Measurements from ENCODE around the gene PROK1. TPM values are rescaled to one million over a fixed set of nuclear protein-coding genes. Genes with fewer than 3 reads are reported as not detected.

PROK1 gene
- polyA plus RNA-seq, 2 of the 4 experiments (the other 2 are of a cell fraction), result not detected

GRCh38 chr1:110426854-110427253 lies 24.1 kb upstream of the PROK1 start:
- H3K4me1 ChIP-seq, result no peaks in the 10 kb centered on the region
- 45% methylated on average over 4 of the region's 4 CpGs for WGBS (ENCODE audit: missing lambda C conversion rate)
- no peak overlapping the region for H3K4me2 ChIP-seq
- H3K4me3 ChIP-seq, result no peak overlapping the region
- no peaks in the 10 kb centered on the region for H3K9me3 ChIP-seq
- ChIA-PET POLR2A (no interaction called here), CTCF (interaction anchor here (2.1 kb wide), 1 partner anchor 14 kb away, joined by 11 read pairs; no protein-coding TSS in a partner anchor)
- no peak overlapping the region for H3K27ac ChIP-seq
- no peak for FAIRE-seq
- no peak for TF ChIP-seq JUNB (IDR thresholded peaks at IDR 0.05)
- no peak for TF ChIP-seq REST (IDR thresholded peaks at IDR 0.05)
- TF ChIP-seq BHLHE40 (IDR thresholded peaks at IDR 0.05; ENCODE audit: low read depth, low read length), result no peak
- TF ChIP-seq ESRRA (IDR thresholded peaks at IDR 0.05; ENCODE audit: borderline replicate concordance, low read length), result no peak
- no peak for TF ChIP-seq HEYL (CRISPR knock-in tag; IDR thresholded peaks at IDR 0.05)
- TF ChIP-seq ZC3H11A (IDR thresholded peaks at IDR 0.05), result no peak
- TF ChIP-seq EP300 (IDR thresholded peaks at IDR 0.05), result no peak
- no peak for TF ChIP-seq CHD4 (IDR thresholded peaks at IDR 0.05; ENCODE audit: borderline replicate concordance)
- TF ChIP-seq RARB (CRISPR knock-in tag; IDR thresholded peaks at IDR 0.05), result no peak
- no peak for TF ChIP-seq MAFK (IDR thresholded peaks at IDR 0.05; ENCODE audit: partially characterized antibody)
- no peak for TF ChIP-seq FOSB (CRISPR knock-in tag; IDR thresholded peaks at IDR 0.05)
- TF ChIP-seq TFCP2L1 (CRISPR knock-in tag; IDR thresholded peaks at IDR 0.05), result no peak
- TF ChIP-seq FOSL2 (IDR thresholded peaks at IDR 0.05), result no peak
- TF ChIP-seq FOSL2 (CRISPR knock-in tag; IDR thresholded peaks at IDR 0.05), result no peak
- no peak for TF ChIP-seq KDM5A (IDR thresholded peaks at IDR 0.05)
- no peak for TF ChIP-seq HMGXB4 (CRISPR knock-in tag; IDR thresholded peaks at IDR 0.05; ENCODE audit: borderline replicate concordance)
- ATAC-seq, result no peak
- no peak for DNase-seq (ENCODE audit: low read depth in 1 of 2, low spot score in 1 of 2)

DNA sequence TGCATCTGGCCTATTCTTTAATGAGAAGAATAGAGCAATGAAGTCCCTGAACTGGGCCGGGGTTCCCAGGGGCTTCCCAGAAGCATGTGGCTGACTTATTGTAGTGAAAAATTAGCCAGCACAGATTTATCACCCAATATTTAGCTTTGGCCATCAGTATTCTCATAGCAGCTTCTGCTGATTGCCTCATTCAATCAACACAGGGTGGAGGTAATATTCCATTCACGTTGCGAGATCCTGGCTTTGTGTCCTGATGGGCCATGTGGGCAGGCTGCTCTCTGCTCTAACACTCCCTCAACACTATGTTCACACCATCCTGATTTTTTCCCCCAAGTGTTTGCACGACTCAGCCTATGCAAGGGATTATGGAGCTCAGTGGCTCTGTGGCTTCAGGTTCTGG lies 22.0 kb upstream of the PROK1 start:
- CTCF ChIA-PET, result interaction anchor here (0.7 to 11.4 kb wide), 5 partner anchors 16 to 67 kb away, joined by 3 to 140 read pairs (median 16); no protein-coding TSS in a partner anchor
- no peak for FAIRE-seq

More for the DNA sequence above, 22.0 kb upstream of the PROK1 start:
- no peaks in the 10 kb centered on the region for H3K9me3 ChIP-seq
- ATAC-seq, result no peak
- H3K4me3 ChIP-seq, result no peak overlapping the region
- H3K4me2 ChIP-seq, result no peak overlapping the region
- H3K4me1 ChIP-seq, result peaks cover 8% of the 10 kb centered on the region
- no peak overlapping the region for H3K27ac ChIP-seq
- WGBS (ENCODE audit: missing lambda C conversion rate), result 50% methylated on average over 3 of the region's 4 CpGs
- no peak for DNase-seq (ENCODE audit: low read depth in 1 of 2, low spot score in 1 of 2)
- no peak for TF ChIP-seq PHF8 (IDR thresholded peaks at IDR 0.05; ENCODE audit: borderline replicate concordance, low read depth)
- no peak for TF ChIP-seq EP300 (IDR thresholded peaks at IDR 0.05)
- TF ChIP-seq HMGXB4 (CRISPR knock-in tag; IDR thresholded peaks at IDR 0.05; ENCODE audit: borderline replicate concordance), result no peak
- no peak for TF ChIP-seq E2F6 (IDR thresholded peaks at IDR 0.05; ENCODE audit: borderline replicate concordance, low read depth)
- TF ChIP-seq SREBF2 (IDR thresholded peaks at IDR 0.05), result no peak
- TF ChIP-seq GATA3 (IDR thresholded peaks at IDR 0.05; ENCODE audit: borderline replicate concordance), result no peak
- TF ChIP-seq CHD2 (IDR thresholded peaks at IDR 0.05; ENCODE audit: low read length, partially characterized antibody), result no peak
- no peak for TF ChIP-seq ESRRA (IDR thresholded peaks at IDR 0.05; ENCODE audit: borderline replicate concordance, low read length)
- TF ChIP-seq HOXB5 (CRISPR knock-in tag; IDR thresholded peaks at IDR 0.05), result no peak
- no peak for TF ChIP-seq RFX5 (IDR thresholded peaks at IDR 0.05)
- no peak for TF ChIP-seq RARB (CRISPR knock-in tag; IDR thresholded peaks at IDR 0.05)
- no peak for TF ChIP-seq RAD21 (conservative IDR thresholded peaks at IDR 0.05 in 1 of 2, IDR thresholded peaks at IDR 0.05 in 1 of 2)
- no peak for TF ChIP-seq HDAC2 (IDR thresholded peaks at IDR 0.05)
- TF ChIP-seq SMC3 (IDR thresholded peaks at IDR 0.05), result no peak
- TF ChIP-seq NR3C1 (IDR thresholded peaks at IDR 0.05), result no peak
- TF ChIP-seq HEYL (CRISPR knock-in tag; IDR thresholded peaks at IDR 0.05), result no peak
- POLR2A ChIA-PET, result no interaction called here
